Measurements from ENCODE around the gene VENTX. TPM values are rescaled to one million over a fixed set of nuclear protein-coding genes. Genes with fewer than 3 reads are reported as not detected.

Gene VENTX
- total RNA-seq, 1 experiment from 2014 or later: not detected

GRCh38 chr10:133205146-133205545, 32.5 kb upstream of the VENTX start:
- TF ChIP-seq TCF7L2 (IDR thresholded peaks at IDR 0.05; ENCODE audit: borderline replicate concordance, extremely low read depth, insufficient read depth, insufficient read length) (no peak), CEBPB (IDR thresholded peaks at IDR 0.05; ENCODE audit: low read depth) (no peak)
- ChIA-PET RAD21 (ENCODE audit: low non-redundant PET in 1 of 2, low total read pairs in 2 of 2, uncharacterized antibody in 2 of 2, unreplicated experiment in 2 of 2) (no interaction called here), POLR2A (no interaction called here), CTCF (no interaction called here)
- Histone ChIP-seq H3K27me3 (ENCODE audit: insufficient read depth, low read length) (no peaks in the 10 kb centered on the region), H3K4me1 (ENCODE audit: control insufficient read depth in 1 of 2, insufficient read depth in 2 of 2, low read length in 2 of 2) (no peaks in the 10 kb centered on the region), H3K9ac (ENCODE audit: low read length) (no peak overlapping the region), H3K36me3 (ENCODE audit: control insufficient read depth in 1 of 2, insufficient read depth in 2 of 2, low read length in 2 of 2) (no peaks in the 10 kb centered on the region), H3K4me3 (replicated peaks in 1 of 2; ENCODE audit: low read depth in 1 of 2, low read length in 2 of 2) (no peak overlapping the region), H2AFZ (ENCODE audit: low read depth, low read length, poor library complexity, severe bottlenecking) (no peak overlapping the region), H3K9me3 (ENCODE audit: control insufficient read depth in 1 of 2, insufficient read depth in 1 of 2, low read depth in 1 of 2, low read length in 2 of 2) (no peaks in the 10 kb centered on the region), H3K4me2 (ENCODE audit: low read length) (no peak overlapping the region), H3K9me2 (ENCODE audit: insufficient read depth) (no peaks in the 10 kb centered on the region), H3K27ac (ENCODE audit: low read depth, low read length) (no peak overlapping the region), H3K79me2 (ENCODE audit: insufficient read depth, low read length) (no peaks in the 10 kb centered on the region), H4K20me1 (ENCODE audit: insufficient read depth) (no peaks in the 10 kb centered on the region)
- ATAC-seq (no peak), DNase-seq (ENCODE audit: low read depth, low spot score) (no peak)
- BruUV-seq (replicated peaks): no TSS peak
- intact Hi-C loops (cut with micrococcal nuclease): no loop called here

- ATAC-seq: no peak
- no peaks in the 10 kb centered on the region for H4K20me1 ChIP-seq (ENCODE audit: insufficient read depth)
- CTCF ChIA-PET: no interaction called here
- no peak overlapping the region for H2AFZ ChIP-seq (ENCODE audit: low read depth, low read length, poor library complexity, severe bottlenecking)
- intact Hi-C loops (cut with micrococcal nuclease): no loop called here
- H3K27me3 ChIP-seq (ENCODE audit: insufficient read depth, low read length): no peaks in the 10 kb centered on the region
- no peaks in the 10 kb centered on the region for H3K9me2 ChIP-seq (ENCODE audit: insufficient read depth)
- H3K79me2 ChIP-seq (ENCODE audit: insufficient read depth, low read length): no peaks in the 10 kb centered on the region
- H3K4me3 ChIP-seq (replicated peaks in 1 of 2; ENCODE audit: low read depth in 1 of 2, low read length in 2 of 2): no peak overlapping the region
- H3K4me2 ChIP-seq (ENCODE audit: low read length): no peak overlapping the region
- no TSS peak for BruUV-seq (replicated peaks)
- POLR2A ChIA-PET: no interaction called here
- no peaks in the 10 kb centered on the region for H3K36me3 ChIP-seq (ENCODE audit: control insufficient read depth in 1 of 2, insufficient read depth in 2 of 2, low read length in 2 of 2)
- H3K9me3 ChIP-seq (ENCODE audit: control insufficient read depth in 1 of 2, insufficient read depth in 1 of 2, low read depth in 1 of 2, low read length in 2 of 2): no peaks in the 10 kb centered on the region
- no peaks in the 10 kb centered on the region for H3K4me1 ChIP-seq (ENCODE audit: control insufficient read depth in 1 of 2, insufficient read depth in 2 of 2, low read length in 2 of 2)
- no peak overlapping the region for H3K27ac ChIP-seq (ENCODE audit: low read depth, low read length)
- no peak overlapping the region for H3K9ac ChIP-seq (ENCODE audit: low read length)
- TF ChIP-seq RAD21 (IDR thresholded peaks at IDR 0.05; ENCODE audit: low read depth) (no peak), EGR1 (IDR thresholded peaks at IDR 0.05; ENCODE audit: low read depth) (no peak), CBX3 (IDR thresholded peaks at IDR 0.05; ENCODE audit: low read depth) (no peak), JUND (IDR thresholded peaks at IDR 0.05) (no peak), SP1 (IDR thresholded peaks at IDR 0.05; ENCODE audit: low read depth) (no peak), SRF (IDR thresholded peaks at IDR 0.05; ENCODE audit: low read depth) (no peak), POLR2A (IDR thresholded peaks at IDR 0.05; ENCODE audit: borderline replicate concordance, extremely low read depth, insufficient read depth, insufficient read length) (no peak), FOSL1 (IDR thresholded peaks at IDR 0.05; ENCODE audit: low read depth) (no peak), POLR2AphosphoS5 (IDR thresholded peaks at IDR 0.05; ENCODE audit: low read depth, low read length) (no peak), ZFX (IDR thresholded peaks at IDR 0.05) (no peak), CEBPB (IDR thresholded peaks at IDR 0.05; ENCODE audit: low read depth) (no peak), EZH2phosphoT487 (IDR thresholded peaks at IDR 0.05; ENCODE audit: borderline replicate concordance) (no peak)
- TF ChIP-seq, protein P1, sequence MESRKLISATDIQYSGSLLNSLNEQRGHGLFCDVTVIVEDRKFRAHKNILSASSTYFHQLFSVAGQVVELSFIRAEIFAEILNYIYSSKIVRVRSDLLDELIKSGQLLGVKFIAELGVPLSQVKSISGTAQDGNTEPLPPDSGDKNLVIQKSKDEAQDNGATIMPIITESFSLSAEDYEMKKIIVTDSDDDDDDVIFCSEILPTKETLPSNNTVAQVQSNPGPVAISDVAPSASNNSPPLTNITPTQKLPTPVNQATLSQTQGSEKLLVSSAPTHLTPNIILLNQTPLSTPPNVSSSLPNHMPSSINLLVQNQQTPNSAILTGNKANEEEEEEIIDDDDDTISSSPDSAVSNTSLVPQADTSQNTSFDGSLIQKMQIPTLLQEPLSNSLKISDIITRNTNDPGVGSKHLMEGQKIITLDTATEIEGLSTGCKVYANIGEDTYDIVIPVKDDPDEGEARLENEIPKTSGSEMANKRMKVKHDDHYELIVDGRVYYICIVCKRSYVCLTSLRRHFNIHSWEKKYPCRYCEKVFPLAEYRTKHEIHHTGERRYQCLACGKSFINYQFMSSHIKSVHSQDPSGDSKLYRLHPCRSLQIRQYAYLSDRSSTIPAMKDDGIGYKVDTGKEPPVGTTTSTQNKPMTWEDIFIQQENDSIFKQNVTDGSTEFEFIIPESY (IDR thresholded peaks at IDR 0.05; ENCODE audit: extremely low read depth, insufficient replicate concordance, low read length): no peak
- TF ChIP-seq, protein P2, sequence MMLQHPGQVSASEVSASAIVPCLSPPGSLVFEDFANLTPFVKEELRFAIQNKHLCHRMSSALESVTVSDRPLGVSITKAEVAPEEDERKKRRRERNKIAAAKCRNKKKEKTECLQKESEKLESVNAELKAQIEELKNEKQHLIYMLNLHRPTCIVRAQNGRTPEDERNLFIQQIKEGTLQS (IDR thresholded peaks at IDR 0.05): no peak
- no peak for DNase-seq (ENCODE audit: low read depth, low spot score)
- RAD21 ChIA-PET (ENCODE audit: low non-redundant PET in 1 of 2, low total read pairs in 2 of 2, uncharacterized antibody in 2 of 2, unreplicated experiment in 2 of 2): no interaction called here
Observed at GRCh38 chr10:133206356-133207040, 31.2 kb upstream of the VENTX start.

All from HCT116 (cell line).